Astrocyte (in vitro differentiated cells and primary cell): Measurements from ENCODE around the gene LARGE1. TPM values are rescaled to one million over a fixed set of nuclear protein-coding genes. Genes with fewer than 3 reads are reported as not detected.
A peak's percentile ranks its signal among the peaks of the same experiment; 100 is the strongest.

Experiments used
- DNase-seq: peaks from one replicate; pipeline ENCODE4 v3.0.0-alpha.2; 2010; ENCODE audit warnings: low read depth
- FAIRE-seq: peaks from 2 replicates; lab custom pipeline; 2011; peaks lifted over from hg19 to GRCh38; lab: Jason Lieb, UNC
- H2AFZ ChIP-seq: 2 replicates; pipeline ENCODE4 v1.6.0; 2012; ENCODE audit warnings: low read depth, low read length, inconsistent platforms
- H3K27ac ChIP-seq: 2 replicates; pipeline ENCODE4 v1.5.1; 2011; ENCODE audit warnings: low read depth, low read length, inconsistent platforms
- H3K27me3 ChIP-seq: 2 replicates; pipeline ENCODE4 v1.6.0; 2011; ENCODE audit warnings: low read length, inconsistent platforms; ENCODE audit not compliant: insufficient read depth
- H3K36me3 ChIP-seq: 2 replicates; pipeline ENCODE4 v1.5.1; 2011; ENCODE audit warnings: low read length, inconsistent platforms; ENCODE audit not compliant: insufficient read depth
- H3K4me1 ChIP-seq: 2 replicates; pipeline ENCODE4 v1.5.1; 2011; ENCODE audit warnings: low read length, inconsistent platforms; ENCODE audit not compliant: insufficient read depth
- H3K4me2 ChIP-seq: 2 replicates; pipeline ENCODE4 v1.6.0; 2012; ENCODE audit warnings: low read length, inconsistent platforms
- H3K4me3 ChIP-seq: 2 replicates; pipeline ENCODE4 v1.5.1; 2011; ENCODE audit warnings: low read depth, mild to moderate bottlenecking, low read length, inconsistent platforms; ENCODE audit not compliant: insufficient read depth
- H3K79me2 ChIP-seq: 2 replicates; pipeline ENCODE4 v1.6.0; 2012; ENCODE audit warnings: mild to moderate bottlenecking, low read length, inconsistent platforms; ENCODE audit not compliant: insufficient read depth
- H3K9ac ChIP-seq: 2 replicates; pipeline ENCODE4 v1.6.0; 2012; ENCODE audit warnings: mild to moderate bottlenecking, low read length, inconsistent platforms
- H3K9me3 ChIP-seq: 2 replicates; pipeline ENCODE4 v1.5.1; 2012; ENCODE audit warnings: low read depth, mild to moderate bottlenecking, low read length, inconsistent platforms; ENCODE audit not compliant: insufficient read depth
- H4K20me1 ChIP-seq: 2 replicates; pipeline ENCODE4 v1.6.0; 2012; ENCODE audit warnings: low read length, inconsistent platforms; ENCODE audit not compliant: insufficient read depth
- H3K27ac Mint-ChIP-seq: one replicate; pipeline ENCODE4 v1.8.0; 2021; ENCODE audit warnings: mild to moderate bottlenecking, mixed read lengths; ENCODE audit not compliant: unreplicated experiment
- H3K27me3 Mint-ChIP-seq: one replicate; pipeline ENCODE4 v1.8.0; 2021; ENCODE audit warnings: low read depth, mixed read lengths; ENCODE audit not compliant: unreplicated experiment
- H3K36me3 Mint-ChIP-seq: one replicate; pipeline ENCODE4 v1.8.0; 2021; ENCODE audit warnings: low read depth, mixed read lengths; ENCODE audit not compliant: unreplicated experiment
- H3K4me1 Mint-ChIP-seq: one replicate; pipeline ENCODE4 v1.8.0; 2021; ENCODE audit warnings: low read depth, mixed read lengths; ENCODE audit not compliant: unreplicated experiment
- H3K4me3 Mint-ChIP-seq: one replicate; pipeline ENCODE4 v1.8.0; 2021; ENCODE audit warnings: mild to moderate bottlenecking, moderate library complexity, mixed read lengths; ENCODE audit not compliant: unreplicated experiment
- H3K9me3 Mint-ChIP-seq: one replicate; pipeline ENCODE4 v1.8.0; 2021; ENCODE audit warnings: mild to moderate bottlenecking, mixed read lengths; ENCODE audit not compliant: unreplicated experiment
- EZH2 ChIP-seq: IDR thresholded peaks from 2 replicates; pipeline ENCODE4 v1.6.1; 2012; ENCODE audit warnings: mild to moderate bottlenecking, low read length, inconsistent platforms; ENCODE audit not compliant: insufficient read depth
- total RNA-seq: library from RNA; stranded (reverse); gene quantifications from 2 replicates; pipeline ENCODE4 v1.2.1, GENCODE V29; 2021
- TF ChIP-seq, protein P1 (sequence below): IDR thresholded peaks from 2 replicates; pipeline ENCODE4 v1.5.1; 2011; ENCODE audit warnings: low read depth, mild to moderate bottlenecking, inconsistent platforms, low read length, moderate library complexity; ENCODE audit not compliant: insufficient read depth

The LARGE1 gene
- total RNA-seq, 1 donor from 2014 or later, result 92.6 TPM

DNA sequence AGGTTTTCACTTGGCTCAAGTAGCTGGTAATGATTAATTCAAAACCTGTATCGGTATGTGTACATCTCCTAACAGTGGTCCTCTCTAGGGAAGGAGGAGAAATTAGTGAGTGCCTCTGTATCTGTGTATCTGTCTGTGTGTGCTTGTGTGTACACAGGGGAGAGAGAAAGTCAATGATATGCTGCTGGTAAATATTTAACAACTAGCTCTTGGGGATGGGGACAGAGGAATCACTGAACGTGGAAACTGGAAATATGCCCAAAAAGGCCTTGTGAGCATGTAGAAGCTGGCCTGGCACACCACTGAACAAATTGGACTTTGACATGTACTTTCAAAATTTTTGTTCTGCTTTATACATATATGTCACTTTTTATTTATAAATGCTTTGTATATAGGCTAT lies 648.1 kb downstream of the LARGE1 start:
- H3K79me2 ChIP-seq, result no peaks in the 10 kb centered on the region
- H3K9ac ChIP-seq, result no peak overlapping the region
- Mint-ChIP-seq H3K27me3 (no peaks in the 10 kb centered on the region), H3K4me3 (no peak overlapping the region), H3K9me3 (no peaks in the 10 kb centered on the region), H3K36me3 (peaks cover 18% of the 10 kb centered on the region), H3K27ac (no peak overlapping the region), H3K4me1 (no peaks in the 10 kb centered on the region)
- H3K9me3 ChIP-seq, result no peaks in the 10 kb centered on the region
- FAIRE-seq, result no peak
- no peak overlapping the region for H3K4me3 ChIP-seq
- no peak for TF ChIP-seq EZH2
- TF ChIP-seq, protein P1, sequence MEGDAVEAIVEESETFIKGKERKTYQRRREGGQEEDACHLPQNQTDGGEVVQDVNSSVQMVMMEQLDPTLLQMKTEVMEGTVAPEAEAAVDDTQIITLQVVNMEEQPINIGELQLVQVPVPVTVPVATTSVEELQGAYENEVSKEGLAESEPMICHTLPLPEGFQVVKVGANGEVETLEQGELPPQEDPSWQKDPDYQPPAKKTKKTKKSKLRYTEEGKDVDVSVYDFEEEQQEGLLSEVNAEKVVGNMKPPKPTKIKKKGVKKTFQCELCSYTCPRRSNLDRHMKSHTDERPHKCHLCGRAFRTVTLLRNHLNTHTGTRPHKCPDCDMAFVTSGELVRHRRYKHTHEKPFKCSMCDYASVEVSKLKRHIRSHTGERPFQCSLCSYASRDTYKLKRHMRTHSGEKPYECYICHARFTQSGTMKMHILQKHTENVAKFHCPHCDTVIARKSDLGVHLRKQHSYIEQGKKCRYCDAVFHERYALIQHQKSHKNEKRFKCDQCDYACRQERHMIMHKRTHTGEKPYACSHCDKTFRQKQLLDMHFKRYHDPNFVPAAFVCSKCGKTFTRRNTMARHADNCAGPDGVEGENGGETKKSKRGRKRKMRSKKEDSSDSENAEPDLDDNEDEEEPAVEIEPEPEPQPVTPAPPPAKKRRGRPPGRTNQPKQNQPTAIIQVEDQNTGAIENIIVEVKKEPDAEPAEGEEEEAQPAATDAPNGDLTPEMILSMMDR, result no peak
- no peak overlapping the region for H3K4me2 ChIP-seq
- H4K20me1 ChIP-seq, result no peaks in the 10 kb centered on the region
- no peaks in the 10 kb centered on the region for H3K4me1 ChIP-seq
- no peak for DNase-seq
- no peaks in the 10 kb centered on the region for H3K27me3 ChIP-seq
- H2AFZ ChIP-seq, result no peak overlapping the region
- H3K27ac ChIP-seq, result no peak overlapping the region
- H3K36me3 ChIP-seq, result no peaks in the 10 kb centered on the region

DNA sequence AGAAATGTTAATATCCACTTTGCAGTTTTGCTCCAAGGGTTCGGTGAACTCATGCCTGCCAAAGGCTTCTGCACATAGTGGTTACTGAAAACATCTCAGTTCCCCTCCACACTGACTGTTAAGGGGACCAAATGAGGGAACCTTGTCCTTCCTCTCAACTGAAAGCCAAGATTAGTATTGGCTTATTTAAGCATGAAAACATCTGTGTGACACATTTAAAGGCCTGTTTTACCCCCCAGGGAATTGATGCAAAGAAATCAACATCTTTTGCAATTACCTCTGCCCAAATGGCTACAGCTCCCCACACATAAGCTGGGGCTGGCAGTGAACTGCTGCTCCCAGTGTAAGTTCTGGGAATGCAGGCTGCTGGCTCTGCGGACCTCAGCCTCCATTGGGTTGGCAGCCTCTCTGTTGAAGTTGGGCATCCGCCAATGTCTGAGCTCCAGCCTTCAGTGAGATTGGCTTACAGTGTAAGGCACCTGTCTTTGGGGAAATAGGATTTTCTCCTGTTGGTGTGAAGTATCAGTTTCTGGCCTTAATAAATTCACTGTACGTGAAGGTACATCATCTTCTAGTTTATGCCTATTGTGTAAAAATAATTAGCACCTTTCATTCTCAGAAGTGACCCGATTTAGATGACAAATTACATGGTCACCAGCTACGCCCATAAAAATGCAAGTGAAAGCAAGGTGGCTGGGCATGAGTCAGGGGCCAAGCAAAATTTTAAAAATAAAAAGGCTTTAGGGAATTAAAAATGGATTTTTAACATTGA lies 648.7 kb downstream of the LARGE1 start:
- no peak for FAIRE-seq
- Histone ChIP-seq H3K27me3 (no peaks in the 10 kb centered on the region), H4K20me1 (no peaks in the 10 kb centered on the region), H3K9me3 (no peaks in the 10 kb centered on the region), H3K9ac (no peak overlapping the region), H3K4me3 (no peak overlapping the region), H3K79me2 (no peaks in the 10 kb centered on the region), H3K4me1 (no peaks in the 10 kb centered on the region), H2AFZ (no peak overlapping the region), H3K36me3 (no peaks in the 10 kb centered on the region), H3K4me2 (no peak overlapping the region), H3K27ac (no peak overlapping the region)
- Mint-ChIP-seq H3K27me3 (no peaks in the 10 kb centered on the region), H3K9me3 (no peaks in the 10 kb centered on the region), H3K4me3 (no peak overlapping the region), H3K27ac (no peak overlapping the region), H3K36me3 (peaks cover 14% of the 10 kb centered on the region), H3K4me1 (no peaks in the 10 kb centered on the region)
- TF ChIP-seq, protein P1, result no peak
- TF ChIP-seq EZH2, result no peak
- peak; percentile 32 for DNase-seq

DNA sequence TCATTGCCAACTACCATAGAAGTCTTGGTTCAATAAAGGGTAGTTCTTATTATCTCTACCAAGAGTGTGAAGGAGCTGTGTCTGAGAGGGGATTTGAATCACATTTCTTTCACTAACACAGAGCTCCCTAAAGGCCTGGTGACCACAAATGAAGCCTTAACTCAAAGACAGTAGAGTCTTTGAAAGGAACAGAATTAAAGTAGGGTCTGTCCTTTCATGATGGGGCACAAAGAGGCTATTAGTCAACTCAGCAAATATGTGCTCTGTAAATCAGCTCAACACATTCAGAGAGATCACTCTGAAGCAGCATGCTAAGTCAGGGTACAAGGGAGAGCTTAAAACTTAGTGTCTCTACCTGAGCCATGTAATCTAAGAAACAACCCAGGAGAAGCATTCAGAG lies 649.7 kb downstream of the LARGE1 start:
- no peak overlapping the region for H3K27ac ChIP-seq
- H3K4me2 ChIP-seq, result no peak overlapping the region
- TF ChIP-seq, protein P1, result no peak
- TF ChIP-seq EZH2, result no peak
- H3K4me1 ChIP-seq, result no peaks in the 10 kb centered on the region
- no peak overlapping the region for H3K4me3 Mint-ChIP-seq
- no peaks in the 10 kb centered on the region for H3K36me3 ChIP-seq
- no peaks in the 10 kb centered on the region for H3K79me2 ChIP-seq
- no peak overlapping the region for H3K9ac ChIP-seq
- no peaks in the 10 kb centered on the region for H3K27me3 Mint-ChIP-seq
- no peaks in the 10 kb centered on the region for H3K27me3 ChIP-seq
- no peak overlapping the region for H3K27ac Mint-ChIP-seq
- H3K9me3 Mint-ChIP-seq, result no peaks in the 10 kb centered on the region
- H4K20me1 ChIP-seq, result no peaks in the 10 kb centered on the region
- H3K36me3 Mint-ChIP-seq, result peaks cover 14% of the 10 kb centered on the region
- DNase-seq, result no peak
- H3K9me3 ChIP-seq, result no peaks in the 10 kb centered on the region
- no peak overlapping the region for H3K4me3 ChIP-seq
- no peak overlapping the region for H2AFZ ChIP-seq
- H3K4me1 Mint-ChIP-seq, result no peaks in the 10 kb centered on the region
- FAIRE-seq, result no peak
